IPS DF 6.9 (cell line): ENCODE measurements around the gene BCL11B.

Experiments used
- DNase-seq: peaks from one replicate; pipeline ENCODE4 v3.0.0-alpha.2; 2013; ENCODE audit warnings: low read depth, low spot score
- H3K27ac ChIP-seq: one replicate; pipeline ENCODE4 v1.5.1; 2013; ENCODE audit warnings: low read length, control low read depth
- H3K27me3 ChIP-seq: 2 replicates; pipeline ENCODE4 v1.6.1; 2013; ENCODE audit warnings: mild to moderate bottlenecking, low read length; ENCODE audit not compliant: control insufficient read depth, insufficient read depth
- H3K36me3 ChIP-seq: 2 replicates; pipeline ENCODE4 v1.6.1; 2013; ENCODE audit warnings: low read length; ENCODE audit not compliant: control insufficient read depth, insufficient read depth
- H3K4me1 ChIP-seq: 2 replicates; pipeline ENCODE4 v1.6.1; 2013; ENCODE audit warnings: low read length; ENCODE audit not compliant: control insufficient read depth, insufficient read depth
- H3K4me3 ChIP-seq: 2 replicates; pipeline ENCODE4 v1.5.1; 2013; ENCODE audit warnings: mild to moderate bottlenecking, low read length
- H3K9me3 ChIP-seq: 2 replicates; pipeline ENCODE4 v1.6.1; 2013; ENCODE audit warnings: low read length, inconsistent platforms; ENCODE audit not compliant: control insufficient read depth, insufficient read depth
- WGBS: extraction: QIAGEN DNeasy Blood & Tissue Kit; methylation state at CpG from one replicate; pipeline ENCODE4 v1.1.7; 2013; ENCODE audit warnings: mixed read lengths, missing lambda C conversion rate; ENCODE audit not compliant: insufficient read length, insufficient coverage; 5-methylcytosine and 5-hydroxymethylcytosine counted together

The BCL11B gene

DNA sequence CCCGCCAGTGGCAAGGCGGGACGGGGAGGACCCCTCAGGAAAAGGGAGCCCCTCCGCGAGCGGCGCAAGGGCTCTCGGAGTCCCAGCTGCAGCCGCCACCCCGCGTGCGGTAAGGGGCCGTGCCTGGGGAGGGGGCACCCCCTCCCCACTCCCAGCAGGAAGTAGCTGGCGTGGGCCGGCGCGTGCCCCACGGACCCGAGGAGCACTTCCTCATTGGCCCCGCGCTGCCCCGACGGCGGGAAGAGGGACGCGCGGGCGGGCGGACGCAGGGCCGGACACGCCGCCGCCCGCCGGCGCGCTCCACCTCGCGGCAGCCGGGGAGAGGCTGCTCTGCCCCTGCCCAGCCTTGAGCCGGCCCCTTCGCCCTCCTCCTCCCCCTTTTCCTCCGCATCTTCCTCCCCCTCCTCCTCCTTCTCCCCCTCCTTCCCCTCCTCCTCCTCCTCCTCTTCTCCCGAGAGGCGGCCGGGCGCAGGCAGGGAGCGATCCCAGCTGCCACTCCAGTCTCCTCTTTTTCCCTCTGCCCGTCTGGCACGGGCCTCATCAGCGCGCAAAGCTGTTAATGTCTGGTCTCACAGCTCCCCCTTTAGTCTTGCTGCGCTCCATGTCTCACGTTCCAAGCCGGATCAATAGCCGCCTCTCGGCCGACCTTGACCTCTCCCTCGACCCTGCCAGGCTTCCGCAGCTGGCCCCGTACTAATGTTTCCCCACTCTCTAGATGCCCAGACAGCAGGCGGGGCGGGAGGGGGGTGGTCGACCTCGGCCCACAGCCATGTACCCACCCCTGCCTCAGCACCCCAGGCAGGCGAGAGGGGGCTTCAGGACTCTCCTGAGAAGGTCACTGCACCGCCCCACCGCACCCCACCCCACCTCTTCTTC is 2.6 kb upstream of the BCL11B start:
- Histone ChIP-seq H3K36me3 (no peaks in the 10 kb centered on the region), H3K27ac (no peak overlapping the region), H3K4me1 (no peaks in the 10 kb centered on the region; the same call in 1 of the 2 replicates), H3K9me3 (no peaks in the 10 kb centered on the region), H3K4me3 (peak overlapping the region; percentile 72; the same call in 1 of the 2 replicates), H3K27me3 (no peaks in the 10 kb centered on the region)
- no CpG with 5 or more reads among the region's 69 CpGs for WGBS
- peak; percentile 81 for DNase-seq

- no CpG with 5 or more reads among the region's 34 CpGs for WGBS
- DNase-seq: no peak
- Histone ChIP-seq H3K4me3 (peak overlapping the region; percentile 72; the same call in 1 of the 2 replicates), H3K36me3 (no peaks in the 10 kb centered on the region), H3K27ac (no peak overlapping the region), H3K4me1 (no peaks in the 10 kb centered on the region; the same call in 1 of the 2 replicates), H3K27me3 (no peaks in the 10 kb centered on the region), H3K9me3 (no peaks in the 10 kb centered on the region)
Measured at GRCh38 chr14:99273766-99274345, 1.9 kb upstream of the BCL11B start.

- H3K9me3 ChIP-seq: no peaks in the 10 kb centered on the region
- no CpG with 5 or more reads among the region's 53 CpGs for WGBS
- H3K27ac ChIP-seq: no peak overlapping the region
- no peaks in the 10 kb centered on the region for H3K36me3 ChIP-seq
- H3K4me1 ChIP-seq: peaks cover 3% of the 10 kb centered on the region; the same call in 1 of the 2 replicates
- no peaks in the 10 kb centered on the region for H3K27me3 ChIP-seq
- DNase-seq: no peak
- H3K4me3 ChIP-seq: peak overlapping the region; percentile 72; the same call in 1 of the 2 replicates
Measured at GRCh38 chr14:99272899-99273765, 1.1 kb upstream of the BCL11B start.

DNA sequence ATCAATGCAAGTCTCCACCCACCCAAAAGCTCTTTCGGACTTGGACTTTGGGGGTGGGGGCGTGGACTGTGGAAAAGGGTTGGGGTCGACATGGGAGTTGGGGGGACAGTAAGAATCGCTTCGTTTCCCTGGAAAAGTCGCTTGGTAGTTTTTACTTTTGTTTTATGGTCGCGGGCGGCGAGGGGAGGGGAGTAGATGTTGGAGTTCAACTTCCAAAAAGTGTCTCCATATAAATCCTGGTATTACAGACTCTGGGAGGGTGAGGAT is 568 bp upstream of the BCL11B start:
- Histone ChIP-seq H3K36me3 (no peaks in the 10 kb centered on the region), H3K27me3 (no peaks in the 10 kb centered on the region), H3K27ac (no peak overlapping the region), H3K9me3 (no peaks in the 10 kb centered on the region), H3K4me1 (peaks cover 3% of the 10 kb centered on the region; the same call in 1 of the 2 replicates), H3K4me3 (peak overlapping the region; percentile 60; the same call in 1 of the 2 replicates)
- DNase-seq: no peak
- no CpG with 5 or more reads among the region's 10 CpGs for WGBS

- Histone ChIP-seq H3K27me3 (no peaks in the 10 kb centered on the region), H3K4me1 (peaks cover 3% of the 10 kb centered on the region; the same call in 1 of the 2 replicates), H3K4me3 (peak overlapping the region; percentile 60), H3K36me3 (no peaks in the 10 kb centered on the region), H3K9me3 (no peaks in the 10 kb centered on the region), H3K27ac (no peak overlapping the region)
- DNase-seq: no peak
- no CpG with 5 or more reads among the region's 32 CpGs for WGBS
Measured at GRCh38 chr14:99271221-99271941, 616 bp downstream of the BCL11B start.

DNA sequence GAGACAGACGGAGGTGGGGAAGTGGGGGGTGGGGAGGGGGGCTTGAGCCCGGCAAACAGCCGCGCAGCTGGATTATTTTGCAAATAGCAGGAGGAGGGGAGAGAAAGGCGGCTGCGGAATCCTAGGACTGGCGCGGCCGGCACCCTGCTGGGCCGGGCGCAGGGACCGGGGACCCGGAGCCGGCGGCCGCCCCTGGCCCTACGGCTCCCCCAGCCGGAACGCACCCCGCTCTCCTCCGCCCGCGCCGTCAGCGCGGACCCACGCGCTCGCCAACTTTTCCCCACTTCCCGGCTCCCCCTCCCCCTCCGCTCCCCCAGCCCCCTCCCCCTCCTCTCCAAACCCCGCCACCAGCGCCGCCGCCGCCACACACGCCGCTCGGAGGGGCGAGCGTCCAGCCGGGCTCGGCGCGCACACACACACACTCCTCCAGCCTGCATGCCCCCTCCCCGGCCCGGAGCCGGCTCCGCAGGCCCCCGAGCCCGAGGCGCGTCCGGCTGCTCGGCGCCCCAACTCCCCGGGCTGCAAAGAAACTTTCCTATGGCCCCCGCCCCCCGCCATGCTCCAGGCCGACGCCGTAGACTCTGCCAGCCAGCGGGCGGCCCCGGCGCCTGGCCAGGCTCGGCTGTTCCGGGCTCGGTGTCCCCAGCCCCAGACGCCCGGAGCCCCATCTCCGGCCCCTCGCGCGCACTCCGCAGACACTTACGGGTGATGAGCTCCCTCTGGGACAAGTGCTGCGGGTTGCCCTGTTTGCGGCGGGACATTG is 1.4 kb downstream of the BCL11B start:
- Histone ChIP-seq H3K4me3 (peak overlapping the region; percentile 52), H3K9me3 (no peaks in the 10 kb centered on the region), H3K27me3 (no peaks in the 10 kb centered on the region), H3K36me3 (no peaks in the 10 kb centered on the region), H3K27ac (no peak overlapping the region), H3K4me1 (peaks cover 4% of the 10 kb centered on the region; the same call in 1 of the 2 replicates)
- no peak for DNase-seq
- WGBS: no CpG with 5 or more reads among the region's 80 CpGs

DNA sequence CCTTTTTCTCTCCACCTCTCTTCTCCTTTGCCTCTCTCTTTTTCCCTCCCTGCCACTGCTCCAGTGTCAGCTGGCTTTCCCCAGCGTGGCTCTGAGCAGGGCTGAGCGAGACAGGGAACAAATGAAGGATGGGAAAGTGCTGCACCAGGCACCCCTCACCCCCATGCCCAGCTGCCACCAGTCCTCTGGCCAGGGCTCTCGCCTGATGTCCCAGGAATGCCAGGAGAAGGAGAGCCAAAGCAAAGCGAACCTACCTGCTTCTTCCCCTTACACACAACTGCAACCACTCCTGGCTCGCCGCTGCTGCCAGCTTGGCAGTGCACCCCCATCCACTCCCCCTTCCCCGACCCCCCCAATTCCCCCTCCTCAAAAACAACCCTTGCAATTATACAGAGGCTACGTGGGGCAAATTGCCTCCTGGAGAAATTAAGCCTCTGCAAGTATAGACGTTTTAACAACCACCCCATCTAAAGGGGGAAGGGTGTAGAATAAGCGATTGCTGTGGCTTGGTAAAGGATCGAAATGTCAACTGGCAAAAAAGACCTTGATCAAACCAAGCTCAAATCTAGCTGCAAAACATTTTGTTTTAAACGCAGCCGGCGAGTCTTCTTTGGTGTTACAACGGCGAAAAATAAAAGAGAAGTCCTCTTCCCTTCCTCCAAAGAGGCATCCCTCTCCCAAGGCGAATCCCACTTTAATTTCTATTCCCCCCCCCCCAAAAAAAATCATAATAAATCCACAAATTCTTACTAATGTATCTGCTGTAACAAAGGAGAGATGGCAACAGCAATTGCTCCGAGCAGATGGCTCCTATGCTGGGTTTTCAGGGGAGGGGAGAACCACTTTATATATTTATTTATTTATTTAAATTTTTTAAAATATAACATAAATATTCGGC is 2.9 kb downstream of the BCL11B start:
- Histone ChIP-seq H3K9me3 (no peaks in the 10 kb centered on the region), H3K27me3 (no peaks in the 10 kb centered on the region), H3K4me1 (peaks cover 4% of the 10 kb centered on the region; the same call in 1 of the 2 replicates), H3K4me3 (peak overlapping the region; percentile 52; the same call in 1 of the 2 replicates), H3K36me3 (no peaks in the 10 kb centered on the region), H3K27ac (no peak overlapping the region)
- 100% methylated on average over 1 of the region's 19 CpGs for WGBS
- DNase-seq: no peak

DNA sequence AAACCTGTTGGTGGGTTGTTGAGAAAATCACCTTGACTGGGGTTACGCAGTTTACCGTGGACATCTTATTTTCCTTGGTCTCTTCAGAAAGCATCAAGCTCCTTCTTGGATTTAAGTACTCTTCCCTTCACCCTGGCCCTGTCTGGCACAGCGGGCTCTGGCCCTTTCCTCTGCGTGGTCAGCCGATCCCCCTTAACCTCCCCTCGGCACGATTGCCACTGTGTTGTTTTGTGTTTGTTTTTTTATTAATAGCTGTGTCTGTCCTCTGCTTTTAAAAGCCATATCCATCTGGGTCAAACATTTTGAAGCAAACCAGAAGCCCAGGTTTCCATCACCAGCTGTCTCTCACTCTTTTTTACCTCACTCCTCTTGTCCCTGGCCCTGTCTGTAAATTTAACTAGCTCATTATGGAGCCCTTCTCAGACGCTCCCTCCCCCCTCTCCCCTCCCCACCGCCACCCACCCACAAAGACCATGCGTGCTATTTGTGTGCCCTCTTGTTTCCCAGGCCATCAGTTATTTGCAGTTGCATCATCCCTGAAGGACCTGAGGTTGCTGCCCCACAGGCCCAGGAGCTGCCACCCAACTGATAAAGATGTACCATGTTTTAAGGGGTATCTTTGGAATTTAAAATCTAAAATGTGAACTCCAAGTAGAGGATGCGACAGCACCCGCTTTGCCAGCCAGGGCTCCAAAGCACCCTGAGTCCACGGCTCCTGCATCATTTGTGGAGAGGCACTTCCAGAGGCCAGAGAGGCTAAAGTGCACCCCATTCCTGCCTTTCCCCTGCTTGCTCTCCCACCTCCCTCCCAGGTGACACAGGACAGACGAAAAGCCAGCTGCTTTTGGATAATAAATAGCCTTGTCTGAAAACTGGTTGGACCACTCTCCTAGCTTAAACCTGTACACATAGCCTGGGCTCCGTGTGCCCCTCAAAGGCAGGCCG is 3.9 kb downstream of the BCL11B start:
- H3K36me3 ChIP-seq: no peaks in the 10 kb centered on the region
- H3K4me1 ChIP-seq: peaks cover 7% of the 10 kb centered on the region
- no peak overlapping the region; the same call in 1 of the 2 replicates for H3K4me3 ChIP-seq
- H3K27me3 ChIP-seq: no peaks in the 10 kb centered on the region
- DNase-seq: no peak
- H3K9me3 ChIP-seq: no peaks in the 10 kb centered on the region
- no CpG with 5 or more reads among the region's 16 CpGs for WGBS
- H3K27ac ChIP-seq: no peak overlapping the region
